Measurements from ENCODE around the gene LTK.

The LTK gene

GRCh38 chr15:41513506-41514227 lies at the start of gene LTK:
TSS of gene LTK (minus strand) at chr15:41513827. CDS start at chr15:41513709, 118 bp downstream.
- DNase-seq, result peak; percentile 31

- peak; percentile 30 for DNase-seq
Observed at GRCh38 chr15:41562784-41563198, 49.2 kb upstream of the LTK start.

GRCh38 chr15:41562244-41562643 lies 48.6 kb upstream of the LTK start:
- no peak for DNase-seq

GRCh38 chr15:41561777-41562145 lies 48.1 kb upstream of the LTK start:
- DNase-seq, result no peak

- DNase-seq, result no peak
Observed at GRCh38 chr15:41561104-41561776, 47.6 kb upstream of the LTK start.

- no peak for DNase-seq
Observed at GRCh38 chr15:41560572-41560874, 46.9 kb upstream of the LTK start.

- DNase-seq, result no peak
Observed at GRCh38 chr15:41559239-41559782, 45.7 kb upstream of the LTK start.

GRCh38 chr15:41558400-41559238 lies 45.0 kb upstream of the LTK start, which contains the start of gene TYRO3:
TSS of gene TYRO3 (plus strand) at chr15:41559212. CDS start at chr15:41559258, 46 bp downstream.
- peak; percentile 64 for DNase-seq

- peak; percentile 82 for DNase-seq
Observed at GRCh38 chr15:41557673-41558399, 44.2 kb upstream of the LTK start.

- no peak for DNase-seq
Observed at GRCh38 chr15:41556677-41557076, 43.0 kb upstream of the LTK start.

GRCh38 chr15:41554915-41555314 lies 41.3 kb upstream of the LTK start:
- DNase-seq, result no peak

- no peak for DNase-seq
Observed at GRCh38 chr15:41554343-41554742, 40.7 kb upstream of the LTK start.

GRCh38 chr15:41553731-41554130 lies 40.1 kb upstream of the LTK start:
- DNase-seq, result no peak

GRCh38 chr15:41550066-41550775 lies 36.6 kb upstream of the LTK start:
- DNase-seq, result no peak

- no peak for DNase-seq
Observed at GRCh38 chr15:41546851-41547786, 33.5 kb upstream of the LTK start.

- DNase-seq, result no peak
Observed at GRCh38 chr15:41545218-41545617, 31.6 kb upstream of the LTK start.

- peak; percentile 9 for DNase-seq
Observed at GRCh38 chr15:41544650-41545015, 31.0 kb upstream of the LTK start.

GRCh38 chr15:41543521-41543870 lies 29.9 kb upstream of the LTK start:
- no peak for DNase-seq

- no peak for DNase-seq
Observed at GRCh38 chr15:41536866-41537265, 23.2 kb upstream of the LTK start.

GRCh38 chr15:41535544-41535943 lies 21.9 kb upstream of the LTK start:
- no peak for DNase-seq

GRCh38 chr15:41530363-41530956 lies 16.8 kb upstream of the LTK start:
- DNase-seq, result no peak
